Osteocyte (in vitro differentiated cells): ENCODE measurements around the gene GSTK1. TPM values are rescaled to one million over a fixed set of nuclear protein-coding genes. Genes with fewer than 3 reads are reported as not detected.

Source experiments
- DNase-seq: peaks from one replicate; pipeline ENCODE4 v3.0.0; 2021; ENCODE audit warnings: mixed read lengths; ENCODE audit not compliant: unreplicated experiment; ENCODE audit errors: extremely low spot score
- H3K27ac Mint-ChIP-seq: one replicate; pipeline ENCODE4 v1.8.0; 2021; ENCODE audit warnings: mild to moderate bottlenecking, mixed read lengths; ENCODE audit not compliant: unreplicated experiment
- H3K27me3 Mint-ChIP-seq: one replicate; pipeline ENCODE4 v1.8.0; 2021; ENCODE audit warnings: mixed read lengths; ENCODE audit not compliant: unreplicated experiment
- H3K36me3 Mint-ChIP-seq: one replicate; pipeline ENCODE4 v1.8.0; 2021; ENCODE audit warnings: mixed read lengths; ENCODE audit not compliant: unreplicated experiment
- H3K4me1 Mint-ChIP-seq: one replicate; pipeline ENCODE4 v1.8.0; 2021; ENCODE audit warnings: mixed read lengths; ENCODE audit not compliant: unreplicated experiment
- H3K4me3 Mint-ChIP-seq: one replicate; pipeline ENCODE4 v1.8.0; 2021; ENCODE audit warnings: mild to moderate bottlenecking, moderate library complexity, mixed read lengths; ENCODE audit not compliant: unreplicated experiment
- H3K9me3 Mint-ChIP-seq: one replicate; pipeline ENCODE4 v1.8.0; 2021; ENCODE audit warnings: mixed read lengths; ENCODE audit not compliant: unreplicated experiment
- total RNA-seq: library from RNA; stranded (reverse); gene quantifications from 2 replicates; pipeline ENCODE4 v1.2.1, GENCODE V29; 2021
- TF ChIP-seq, protein P1 (sequence below): fragments of 200-600 bp; sonication (generic); IDR thresholded peaks from 2 replicates; pipeline ENCODE4 v1.5.0; 2021; ENCODE audit warnings: antibody characterized with exemption, mild to moderate bottlenecking, moderate library complexity

The GSTK1 gene
- total RNA-seq, 1 donor from 2014 or later = 141 TPM

DNA sequence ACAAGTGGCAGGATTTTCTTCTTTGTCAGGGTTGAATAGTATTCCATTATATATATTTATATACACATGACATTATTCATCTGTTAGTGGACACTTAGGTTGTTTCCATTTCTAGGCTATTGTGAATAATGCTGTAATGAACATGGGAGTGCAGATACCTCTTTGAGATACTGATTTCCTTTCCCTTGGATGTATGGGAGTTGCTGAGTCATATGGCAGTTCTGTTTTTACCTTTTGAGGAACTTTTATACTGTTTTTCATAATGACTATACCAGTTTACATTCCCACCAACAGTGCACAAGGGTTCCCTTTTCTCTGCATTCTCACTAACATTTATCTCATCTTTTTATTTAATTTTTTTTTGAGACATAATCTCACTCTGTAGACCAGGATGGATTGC, 50.9 kb downstream of the GSTK1 start:
- no peaks in the 10 kb centered on the region for H3K27me3 Mint-ChIP-seq
- no peak for DNase-seq
- no peaks in the 10 kb centered on the region for H3K9me3 Mint-ChIP-seq
- H3K4me3 Mint-ChIP-seq = no peak overlapping the region
- H3K36me3 Mint-ChIP-seq = peaks cover 5% of the 10 kb centered on the region
- TF ChIP-seq, protein P1, sequence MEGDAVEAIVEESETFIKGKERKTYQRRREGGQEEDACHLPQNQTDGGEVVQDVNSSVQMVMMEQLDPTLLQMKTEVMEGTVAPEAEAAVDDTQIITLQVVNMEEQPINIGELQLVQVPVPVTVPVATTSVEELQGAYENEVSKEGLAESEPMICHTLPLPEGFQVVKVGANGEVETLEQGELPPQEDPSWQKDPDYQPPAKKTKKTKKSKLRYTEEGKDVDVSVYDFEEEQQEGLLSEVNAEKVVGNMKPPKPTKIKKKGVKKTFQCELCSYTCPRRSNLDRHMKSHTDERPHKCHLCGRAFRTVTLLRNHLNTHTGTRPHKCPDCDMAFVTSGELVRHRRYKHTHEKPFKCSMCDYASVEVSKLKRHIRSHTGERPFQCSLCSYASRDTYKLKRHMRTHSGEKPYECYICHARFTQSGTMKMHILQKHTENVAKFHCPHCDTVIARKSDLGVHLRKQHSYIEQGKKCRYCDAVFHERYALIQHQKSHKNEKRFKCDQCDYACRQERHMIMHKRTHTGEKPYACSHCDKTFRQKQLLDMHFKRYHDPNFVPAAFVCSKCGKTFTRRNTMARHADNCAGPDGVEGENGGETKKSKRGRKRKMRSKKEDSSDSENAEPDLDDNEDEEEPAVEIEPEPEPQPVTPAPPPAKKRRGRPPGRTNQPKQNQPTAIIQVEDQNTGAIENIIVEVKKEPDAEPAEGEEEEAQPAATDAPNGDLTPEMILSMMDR = no peak
- H3K27ac Mint-ChIP-seq = no peak overlapping the region
- peaks cover 25% of the 10 kb centered on the region for H3K4me1 Mint-ChIP-seq

GRCh38 chr7:143315776-143316175, 52.5 kb downstream of the GSTK1 start, which contains the start of gene CLCN1:
Gene CLCN1 (plus strand): TSS chr7:143316111. CDS start chr7:143316213, 102 bp downstream.
- no peaks in the 10 kb centered on the region for H3K27me3 Mint-ChIP-seq
- TF ChIP-seq, protein P1 = no peak

DNA sequence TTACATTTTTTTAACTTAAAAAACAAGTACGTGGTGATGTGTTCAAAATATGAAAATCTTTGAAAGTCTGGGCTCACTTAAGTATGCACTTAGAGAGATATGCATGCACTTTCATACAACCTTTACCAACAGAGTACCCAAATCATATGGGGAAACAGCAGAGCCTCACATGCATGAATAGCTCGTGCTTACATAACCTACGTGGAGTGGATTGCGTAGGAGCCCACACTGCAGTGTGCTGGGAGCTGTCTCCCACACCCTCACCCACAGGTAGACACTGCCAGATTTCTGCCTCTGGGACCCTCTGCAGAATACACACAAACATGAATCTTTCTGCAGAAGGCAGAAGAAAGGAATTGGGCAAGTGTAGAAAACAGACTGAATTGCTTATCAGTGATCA, 53.3 kb downstream of the GSTK1 start:
- H3K4me3 Mint-ChIP-seq = no peak overlapping the region
- no peaks in the 10 kb centered on the region for H3K36me3 Mint-ChIP-seq
- TF ChIP-seq, protein P1 = no peak
- no peaks in the 10 kb centered on the region for H3K27me3 Mint-ChIP-seq
- H3K27ac Mint-ChIP-seq = no peak overlapping the region
- H3K4me1 Mint-ChIP-seq = peaks cover 34% of the 10 kb centered on the region
- DNase-seq = no peak
- no peaks in the 10 kb centered on the region for H3K9me3 Mint-ChIP-seq

More at GRCh38 chr7:143315776-143316175, 52.5 kb downstream of the GSTK1 start, which contains the start of gene CLCN1:
- Mint-ChIP-seq H3K4me1 (peaks cover 34% of the 10 kb centered on the region), H3K4me3 (no peak within 1 kb of the TSS), H3K27ac (no peak within 1 kb of the TSS), H3K9me3 (no peaks in the 10 kb centered on the region), H3K36me3 (no peaks in the 10 kb centered on the region)
- no peak for DNase-seq

GRCh38 chr7:143318661-143319060, 55.4 kb downstream of the GSTK1 start:
- Mint-ChIP-seq H3K36me3 (no peaks in the 10 kb centered on the region), H3K4me3 (no peak overlapping the region), H3K27me3 (no peaks in the 10 kb centered on the region), H3K9me3 (no peaks in the 10 kb centered on the region), H3K27ac (peak overlapping the region; percentile 82), H3K4me1 (peaks cover 49% of the 10 kb centered on the region)
- no peak for DNase-seq
- TF ChIP-seq, protein P1 = no peak

Other genes with a start within 250 kb of the GSTK1 start
- not detected in 2 replicates for gene OR9A2, start 236.3 kb upstream of the GSTK1 start, total RNA-seq
- not detected in 2 replicates for gene OR6V1, start 211.1 kb upstream of the GSTK1 start, total RNA-seq
- not detected in 2 replicates for gene PIP, start 131.4 kb upstream of the GSTK1 start, total RNA-seq
- gene TAS2R39, start 80.0 kb upstream of the GSTK1 start, total RNA-seq = not detected in 2 replicates
- gene TAS2R40, start 41.4 kb upstream of the GSTK1 start, total RNA-seq = not detected in 2 replicates
- gene TMEM139, start 21.5 kb downstream of the GSTK1 start, total RNA-seq = not detected in 2 replicates
- gene CASP2, start 24.9 kb downstream of the GSTK1 start, total RNA-seq = 47.5 and 51.4 TPM in 2 replicates
- gene CLCN1, start 52.7 kb downstream of the GSTK1 start, total RNA-seq = not detected in 2 replicates
- 17.0 and 18.4 TPM in 2 replicates for gene FAM131B, start 99.3 kb downstream of the GSTK1 start, total RNA-seq
- 370 and 412 TPM in 2 replicates for gene ZYX, start 117.9 kb downstream of the GSTK1 start, total RNA-seq
- gene EPHA1, start 145.4 kb downstream of the GSTK1 start, total RNA-seq = not detected in 2 replicates
- not detected in 2 replicates for gene TAS2R60, start 180.0 kb downstream of the GSTK1 start, total RNA-seq
- gene TAS2R41, start 214.4 kb downstream of the GSTK1 start, total RNA-seq = not detected in 2 replicates